ENCODE data around the gene GPR84. TPM values are rescaled to one million over a fixed set of nuclear protein-coding genes. Genes with fewer than 3 reads are reported as not detected.
A peak's percentile ranks its signal among the peaks of the same experiment; 100 is the strongest.

GPR84 gene
- total and polyA plus RNA-seq, 2 experiments from 2014 or later: not detected

DNA sequence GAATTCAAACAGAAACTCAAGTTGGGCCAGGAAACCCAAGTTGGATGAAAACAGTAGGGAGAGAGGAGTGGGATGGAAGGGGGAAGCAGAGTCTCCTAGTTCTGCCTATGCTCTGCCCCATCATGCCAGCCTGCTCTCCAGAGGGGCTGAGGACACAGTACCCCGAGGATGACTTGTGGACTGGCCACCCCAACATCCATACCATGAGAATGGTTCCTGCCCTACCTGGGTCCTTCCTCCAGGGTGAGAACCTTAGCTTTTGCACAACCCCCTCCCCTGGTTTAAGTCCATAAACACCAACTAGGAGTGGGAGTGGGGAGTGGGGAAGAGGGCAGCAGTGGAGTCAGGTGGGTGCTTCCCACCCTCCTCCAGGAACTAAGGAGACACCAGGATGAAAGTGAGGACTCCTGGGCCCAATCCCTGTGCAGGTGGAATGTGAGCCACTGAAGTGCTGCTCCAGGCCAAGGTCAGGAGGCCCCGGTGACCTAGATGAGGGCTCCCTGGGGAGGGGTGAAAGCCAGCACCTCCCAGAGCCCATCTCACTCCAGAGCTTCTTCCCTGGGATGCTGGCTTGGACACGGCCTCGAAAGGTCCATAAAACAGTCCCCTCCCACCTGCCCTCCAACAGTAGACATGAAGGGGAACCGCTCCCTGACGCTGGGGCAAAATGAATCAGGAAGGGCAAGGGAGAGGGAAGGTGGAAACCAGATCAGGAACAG is 13.7 kb upstream of the GPR84 start:
- Mint-ChIP-seq H3K9me3 (no peaks in the 10 kb centered on the region), H3K27ac (no peak overlapping the region), H3K36me3 (ENCODE audit: low read depth) (peaks cover 18% of the 10 kb centered on the region), H3K4me3 (peak overlapping the region; percentile 82), H3K4me1 (peaks cover 22% of the 10 kb centered on the region), H3K27me3 (ENCODE audit: insufficient read depth, low read depth, poor library complexity) (peaks cover 22% of the 10 kb centered on the region)
- Histone ChIP-seq H3K4me3 (peak overlapping the region; percentile 60; the same call in 1 of the 2 replicates), H3K36me3 (ENCODE audit: insufficient read depth) (peaks cover 5% of the 10 kb centered on the region; the same call in 1 of the 2 replicates), H4K20me1 (replicated peaks; ENCODE audit: insufficient read depth) (no peaks in the 10 kb centered on the region; the same call in none of the 2 replicates), H3K27ac (ENCODE audit: low read depth) (no peak overlapping the region), H3K27me3 (ENCODE audit: insufficient read depth) (peaks cover 17% of the 10 kb centered on the region; the same call in 1 of the 2 replicates), H3K4me2 (peak overlapping the region; percentile 97; the same call in 1 of the 2 replicates), H3F3A (replicated peaks; ENCODE audit: low read depth) (no peaks in the 10 kb centered on the region; the same call in 1 of the 2 replicates), H3K9me2 (ENCODE audit: insufficient read depth) (no peaks in the 10 kb centered on the region), H2AFZ (no peak overlapping the region), H3K79me2 (replicated peaks; ENCODE audit: insufficient read depth) (no peaks in the 10 kb centered on the region), H3K4me1 (ENCODE audit: insufficient read depth) (peaks cover 11% of the 10 kb centered on the region)
- TF ChIP-seq STAT1 (IDR thresholded peaks at IDR 0.05; ENCODE audit: unreplicated experiment): no peak
- ATAC-seq (no peak), DNase-seq (ENCODE audit: low spot score) (no peak)

DNA sequence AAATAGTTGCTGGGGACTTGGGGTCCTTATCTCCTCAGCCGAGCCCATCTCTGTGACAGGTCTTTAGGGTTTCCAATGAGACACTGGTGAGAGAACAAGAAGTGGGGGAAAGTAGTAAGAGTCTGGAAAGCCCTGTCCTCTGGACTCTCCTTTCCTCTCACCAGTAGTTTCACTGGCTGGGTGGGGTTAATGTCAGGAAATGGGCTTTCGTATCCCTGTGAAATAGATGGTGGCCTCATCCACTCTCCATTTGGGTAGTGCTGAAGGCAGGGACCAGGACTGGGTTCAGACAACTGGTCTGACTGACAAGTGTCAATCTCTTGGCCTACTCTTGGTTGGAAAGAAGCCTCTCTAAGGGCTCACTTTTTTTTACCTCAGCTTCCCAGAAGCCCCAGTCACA is 12.7 kb upstream of the GPR84 start:
- Histone ChIP-seq H3K79me2 (replicated peaks; ENCODE audit: insufficient read depth) (no peaks in the 10 kb centered on the region), H2AFZ (no peak overlapping the region), H4K20me1 (replicated peaks; ENCODE audit: insufficient read depth) (no peaks in the 10 kb centered on the region; the same call in none of the 2 replicates), H3K27me3 (ENCODE audit: insufficient read depth) (peaks cover 17% of the 10 kb centered on the region; the same call in 1 of the 2 replicates), H3K36me3 (ENCODE audit: insufficient read depth) (no peaks in the 10 kb centered on the region), H3K4me2 (no peak overlapping the region), H3K9me2 (ENCODE audit: insufficient read depth) (no peaks in the 10 kb centered on the region), H3K4me1 (ENCODE audit: insufficient read depth) (peaks cover 11% of the 10 kb centered on the region), H3K27ac (ENCODE audit: low read depth) (no peak overlapping the region), H3F3A (replicated peaks; ENCODE audit: low read depth) (no peaks in the 10 kb centered on the region; the same call in 1 of the 2 replicates), H3K4me3 (no peak overlapping the region)
- peak overlapping the region; percentile 4; the same call in 1 of the 3 replicates for H3K4me3 Mint-ChIP-seq
- DNase-seq (ENCODE audit: low spot score) (no peak), ATAC-seq (no peak)
- H3K27ac Mint-ChIP-seq: no peak overlapping the region
- H3K36me3 Mint-ChIP-seq (ENCODE audit: low read depth): peaks cover 25% of the 10 kb centered on the region
- no peaks in the 10 kb centered on the region for H3K9me3 Mint-ChIP-seq
- TF ChIP-seq EZH2 (IDR thresholded peaks at IDR 0.05; ENCODE audit: low read depth, unreplicated experiment) (no peak), ZNF331 (CRISPR knock-in tag; IDR thresholded peaks at IDR 0.05; ENCODE audit: low read depth) (no peak)
- TF ChIP-seq, protein P1, sequence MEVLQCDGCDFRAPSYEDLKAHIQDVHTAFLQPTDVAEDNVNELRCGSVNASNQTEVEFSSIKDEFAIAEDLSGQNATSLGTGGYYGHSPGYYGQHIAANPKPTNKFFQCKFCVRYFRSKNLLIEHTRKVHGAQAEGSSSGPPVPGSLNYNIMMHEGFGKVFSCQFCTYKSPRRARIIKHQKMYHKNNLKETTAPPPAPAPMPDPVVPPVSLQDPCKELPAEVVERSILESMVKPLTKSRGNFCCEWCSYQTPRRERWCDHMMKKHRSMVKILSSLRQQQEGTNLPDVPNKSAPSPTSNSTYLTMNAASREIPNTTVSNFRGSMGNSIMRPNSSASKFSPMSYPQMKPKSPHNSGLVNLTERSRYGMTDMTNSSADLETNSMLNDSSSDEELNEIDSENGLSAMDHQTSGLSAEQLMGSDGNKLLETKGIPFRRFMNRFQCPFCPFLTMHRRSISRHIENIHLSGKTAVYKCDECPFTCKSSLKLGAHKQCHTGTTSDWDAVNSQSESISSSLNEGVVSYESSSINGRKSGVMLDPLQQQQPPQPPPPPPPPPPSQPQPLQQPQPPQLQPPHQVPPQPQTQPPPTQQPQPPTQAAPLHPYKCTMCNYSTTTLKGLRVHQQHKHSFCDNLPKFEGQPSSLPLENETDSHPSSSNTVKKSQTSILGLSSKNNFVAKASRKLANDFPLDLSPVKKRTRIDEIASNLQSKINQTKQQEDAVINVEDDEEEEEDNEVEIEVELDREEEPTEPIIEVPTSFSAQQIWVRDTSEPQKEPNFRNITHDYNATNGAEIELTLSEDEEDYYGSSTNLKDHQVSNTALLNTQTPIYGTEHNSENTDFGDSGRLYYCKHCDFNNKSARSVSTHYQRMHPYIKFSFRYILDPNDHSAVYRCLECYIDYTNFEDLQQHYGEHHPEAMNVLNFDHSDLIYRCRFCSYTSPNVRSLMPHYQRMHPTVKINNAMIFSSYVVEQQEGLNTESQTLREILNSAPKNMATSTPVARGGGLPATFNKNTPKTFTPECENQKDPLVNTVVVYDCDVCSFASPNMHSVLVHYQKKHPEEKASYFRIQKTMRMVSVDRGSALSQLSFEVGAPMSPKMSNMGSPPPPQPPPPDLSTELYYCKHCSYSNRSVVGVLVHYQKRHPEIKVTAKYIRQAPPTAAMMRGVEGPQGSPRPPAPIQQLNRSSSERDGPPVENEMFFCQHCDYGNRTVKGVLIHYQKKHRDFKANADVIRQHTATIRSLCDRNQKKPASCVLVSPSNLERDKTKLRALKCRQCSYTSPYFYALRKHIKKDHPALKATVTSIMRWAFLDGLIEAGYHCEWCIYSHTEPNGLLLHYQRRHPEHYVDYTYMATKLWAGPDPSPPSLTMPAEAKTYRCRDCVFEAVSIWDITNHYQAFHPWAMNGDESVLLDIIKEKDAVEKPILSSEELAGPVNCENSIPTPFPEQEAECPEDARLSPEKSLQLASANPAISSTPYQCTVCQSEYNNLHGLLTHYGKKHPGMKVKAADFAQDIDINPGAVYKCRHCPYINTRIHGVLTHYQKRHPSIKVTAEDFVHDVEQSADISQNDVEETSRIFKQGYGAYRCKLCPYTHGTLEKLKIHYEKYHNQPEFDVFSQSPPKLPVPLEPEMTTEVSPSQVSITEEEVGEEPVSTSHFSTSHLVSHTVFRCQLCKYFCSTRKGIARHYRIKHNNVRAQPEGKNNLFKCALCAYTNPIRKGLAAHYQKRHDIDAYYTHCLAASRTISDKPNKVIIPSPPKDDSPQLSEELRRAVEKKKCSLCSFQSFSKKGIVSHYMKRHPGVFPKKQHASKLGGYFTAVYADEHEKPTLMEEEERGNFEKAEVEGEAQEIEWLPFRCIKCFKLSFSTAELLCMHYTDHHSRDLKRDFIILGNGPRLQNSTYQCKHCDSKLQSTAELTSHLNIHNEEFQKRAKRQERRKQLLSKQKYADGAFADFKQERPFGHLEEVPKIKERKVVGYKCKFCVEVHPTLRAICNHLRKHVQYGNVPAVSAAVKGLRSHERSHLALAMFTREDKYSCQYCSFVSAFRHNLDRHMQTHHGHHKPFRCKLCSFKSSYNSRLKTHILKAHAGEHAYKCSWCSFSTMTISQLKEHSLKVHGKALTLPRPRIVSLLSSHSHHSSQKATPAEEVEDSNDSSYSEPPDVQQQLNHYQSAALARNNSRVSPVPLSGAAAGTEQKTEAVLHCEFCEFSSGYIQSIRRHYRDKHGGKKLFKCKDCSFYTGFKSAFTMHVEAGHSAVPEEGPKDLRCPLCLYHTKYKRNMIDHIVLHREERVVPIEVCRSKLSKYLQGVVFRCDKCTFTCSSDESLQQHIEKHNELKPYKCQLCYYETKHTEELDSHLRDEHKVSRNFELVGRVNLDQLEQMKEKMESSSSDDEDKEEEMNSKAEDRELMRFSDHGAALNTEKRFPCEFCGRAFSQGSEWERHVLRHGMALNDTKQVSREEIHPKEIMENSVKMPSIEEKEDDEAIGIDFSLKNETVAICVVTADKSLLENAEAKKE (CRISPR knock-in tag; IDR thresholded peaks at IDR 0.05): no peak
- peaks cover 22% of the 10 kb centered on the region for H3K27me3 Mint-ChIP-seq (ENCODE audit: insufficient read depth, low read depth, poor library complexity)
- H3K4me1 Mint-ChIP-seq: peaks cover 24% of the 10 kb centered on the region
